ENCODE data around the gene KCNJ13. TPM values are rescaled to one million over a fixed set of nuclear protein-coding genes. Genes with fewer than 3 reads are reported as not detected.

Gene KCNJ13
- total RNA-seq, result not detected

DNA sequence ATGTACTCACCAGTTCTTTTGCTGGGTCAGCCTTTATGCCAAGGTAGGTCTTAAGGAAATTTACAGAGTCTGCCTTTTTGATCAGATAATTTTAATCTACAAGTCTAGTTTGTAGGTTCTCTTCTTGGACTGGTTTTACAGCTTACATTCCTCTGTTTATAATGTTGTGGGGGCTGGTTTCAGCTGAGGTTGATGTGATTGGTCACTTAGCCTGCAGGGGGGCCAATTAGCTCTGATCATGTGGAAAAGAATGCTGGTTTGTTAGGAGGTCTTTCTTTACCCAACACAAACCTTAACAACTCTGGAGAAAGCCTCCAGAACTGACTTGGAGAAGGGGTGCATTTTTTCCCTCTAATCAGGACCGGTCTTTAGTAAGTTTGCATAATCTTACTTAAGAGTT lies at the start of gene KCNJ13:
TSS of gene KCNJ13 (minus strand) at position 131 of the 400 bp plus-strand sequence. CDS start 5,203 bp downstream, outside the sequence.
- peaks cover 0 to 10% (median 4%) of the 10 kb centered on the region in 3 donors for H3K36me3 ChIP-seq (ENCODE audit: control insufficient read depth in 3 of 3, insufficient read depth in 3 of 3, low read length in 3 of 3)
- H3K4me1 ChIP-seq (ENCODE audit: control insufficient read depth in 3 of 3, insufficient read depth in 3 of 3, low read length in 3 of 3), result peaks cover 0 to 6% (median 0%) of the 10 kb centered on the region in 3 donors
- H3K9ac ChIP-seq (ENCODE audit: low read depth in 1 of 3, low read length in 3 of 3), result no peak within 1 kb of the TSS
- H3K4me3 ChIP-seq (ENCODE audit: low read length in 3 of 3), result no peak within 1 kb of the TSS
- H3K27me3 ChIP-seq (ENCODE audit: control insufficient read depth in 3 of 3, insufficient read depth in 3 of 3, low read length in 3 of 3), result no peaks in the 10 kb centered on the region
- H3K27ac ChIP-seq (ENCODE audit: low read depth, low read length), result no peak within 1 kb of the TSS
- no peaks in the 10 kb centered on the region for H3K9me3 ChIP-seq (ENCODE audit: control insufficient read depth in 3 of 3, low read length in 3 of 3)

DNA sequence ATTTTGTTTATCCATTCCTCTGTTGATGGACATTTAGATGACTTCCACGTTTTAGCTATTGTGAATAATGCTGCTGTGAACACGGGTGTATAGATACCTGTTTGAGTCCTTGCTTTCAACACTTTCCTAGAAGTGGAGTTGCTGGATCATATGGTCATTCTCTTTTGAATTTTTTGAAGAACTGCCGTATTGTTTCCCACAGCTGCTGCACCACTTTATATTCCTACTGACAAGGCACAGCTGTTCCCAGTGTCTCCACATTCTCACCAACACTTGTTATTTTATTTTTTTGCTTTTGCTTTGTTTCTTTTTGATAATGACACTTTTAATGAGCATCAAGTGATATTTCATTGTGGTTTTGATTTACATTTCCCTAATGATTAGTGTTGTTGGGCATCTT lies 41.4 kb upstream of the KCNJ13 start:
- no peaks in the 10 kb centered on the region for H3K4me1 ChIP-seq (ENCODE audit: control insufficient read depth in 3 of 3, insufficient read depth in 3 of 3, low read length in 3 of 3)
- no peaks in the 10 kb centered on the region for H3K27me3 ChIP-seq (ENCODE audit: control insufficient read depth in 3 of 3, insufficient read depth in 3 of 3, low read length in 3 of 3)
- no peaks in the 10 kb centered on the region for H3K9me3 ChIP-seq (ENCODE audit: control insufficient read depth in 3 of 3, low read length in 3 of 3)
- H3K9ac ChIP-seq (ENCODE audit: low read depth in 1 of 3, low read length in 3 of 3), result no peak overlapping the region
- no peak overlapping the region for H3K27ac ChIP-seq (ENCODE audit: low read depth, low read length)
- peaks cover 23 to 55% (median 55%) of the 10 kb centered on the region in 3 donors for H3K36me3 ChIP-seq (ENCODE audit: control insufficient read depth in 3 of 3, insufficient read depth in 3 of 3, low read length in 3 of 3)
- no peak overlapping the region for H3K4me3 ChIP-seq (ENCODE audit: low read length in 3 of 3)

DNA sequence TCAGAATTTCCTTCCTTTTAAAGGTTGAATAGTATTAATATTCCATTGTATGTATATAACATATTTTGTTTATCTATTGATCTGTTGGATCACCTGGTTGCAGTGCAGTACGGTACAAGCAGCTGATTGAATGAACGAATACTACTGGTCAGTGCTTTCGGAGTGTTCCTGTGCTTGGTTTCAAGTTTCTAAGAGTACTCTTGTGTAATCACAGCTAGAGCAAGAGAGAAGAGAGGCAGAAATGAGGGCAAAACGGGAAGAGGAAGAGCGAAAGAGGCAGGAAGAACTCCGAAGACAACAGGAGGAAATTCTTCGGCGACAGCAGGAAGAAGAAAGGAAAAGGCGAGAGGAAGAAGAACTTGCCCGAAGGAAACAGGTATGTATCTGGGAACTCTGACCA lies 40.3 kb upstream of the KCNJ13 start:
- H3K9ac ChIP-seq (ENCODE audit: low read depth in 1 of 3, low read length in 3 of 3), result no peak overlapping the region
- H3K27me3 ChIP-seq (ENCODE audit: control insufficient read depth in 3 of 3, insufficient read depth in 3 of 3, low read length in 3 of 3), result no peaks in the 10 kb centered on the region
- no peak overlapping the region for H3K4me3 ChIP-seq (ENCODE audit: low read length in 3 of 3)
- peaks cover 23 to 61% (median 61%) of the 10 kb centered on the region in 3 donors for H3K36me3 ChIP-seq (ENCODE audit: control insufficient read depth in 3 of 3, insufficient read depth in 3 of 3, low read length in 3 of 3)
- no peaks in the 10 kb centered on the region for H3K9me3 ChIP-seq (ENCODE audit: control insufficient read depth in 3 of 3, low read length in 3 of 3)
- H3K27ac ChIP-seq (ENCODE audit: low read depth, low read length), result no peak overlapping the region
- no peaks in the 10 kb centered on the region for H3K4me1 ChIP-seq (ENCODE audit: control insufficient read depth in 3 of 3, insufficient read depth in 3 of 3, low read length in 3 of 3)

DNA sequence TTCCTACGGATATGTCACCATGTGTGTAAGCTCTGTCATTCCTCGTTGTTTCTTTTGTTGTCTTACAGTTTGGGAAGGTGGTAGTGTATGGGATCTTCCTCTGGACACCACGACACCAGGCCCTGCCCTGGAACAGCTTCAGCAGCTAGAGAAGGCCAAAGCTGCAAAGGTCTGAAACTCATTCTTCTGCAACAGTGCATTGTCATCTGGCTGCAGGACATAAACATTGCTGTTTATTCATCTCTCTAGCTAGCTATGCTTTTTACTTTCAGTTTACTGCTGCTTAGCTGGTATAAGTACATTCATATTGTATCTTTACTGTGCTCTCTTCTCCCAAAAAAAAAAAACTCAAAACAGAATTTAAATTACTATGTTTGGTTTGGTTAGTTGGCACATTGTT lies 39.2 kb upstream of the KCNJ13 start:
- H3K36me3 ChIP-seq (ENCODE audit: control insufficient read depth in 3 of 3, insufficient read depth in 3 of 3, low read length in 3 of 3), result peaks cover 21 to 67% (median 60%) of the 10 kb centered on the region in 3 donors
- H3K27me3 ChIP-seq (ENCODE audit: control insufficient read depth in 3 of 3, insufficient read depth in 3 of 3, low read length in 3 of 3), result no peaks in the 10 kb centered on the region
- H3K4me3 ChIP-seq (ENCODE audit: low read length in 3 of 3), result no peak overlapping the region
- no peak overlapping the region for H3K27ac ChIP-seq (ENCODE audit: low read depth, low read length)
- no peaks in the 10 kb centered on the region for H3K4me1 ChIP-seq (ENCODE audit: control insufficient read depth in 3 of 3, insufficient read depth in 3 of 3, low read length in 3 of 3)
- no peak overlapping the region for H3K9ac ChIP-seq (ENCODE audit: low read depth in 1 of 3, low read length in 3 of 3)
- H3K9me3 ChIP-seq (ENCODE audit: control insufficient read depth in 3 of 3, low read length in 3 of 3), result no peaks in the 10 kb centered on the region

DNA sequence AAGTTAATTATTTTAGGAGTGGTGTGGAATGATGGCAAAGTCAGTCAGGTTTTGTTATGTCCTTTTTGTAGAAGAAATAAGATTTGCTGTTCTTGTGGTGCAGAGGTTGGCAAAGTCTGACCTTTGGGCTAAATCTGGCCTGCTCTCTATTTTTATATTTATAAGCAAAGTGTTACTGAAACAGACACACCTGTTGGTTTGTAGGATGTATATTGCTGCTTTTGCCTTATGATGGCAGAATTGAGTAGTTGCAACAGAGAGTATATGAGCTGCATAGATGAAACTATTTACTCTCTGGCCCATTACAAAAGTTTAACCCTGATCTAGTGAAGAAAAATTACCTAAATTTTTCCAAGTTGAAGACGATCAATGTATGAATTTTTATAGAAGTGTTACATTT lies 34.1 kb upstream of the KCNJ13 start:
- Histone ChIP-seq H3K9ac (ENCODE audit: low read depth in 1 of 3, low read length in 3 of 3) (no peak overlapping the region), H3K36me3 (ENCODE audit: control insufficient read depth in 3 of 3, insufficient read depth in 3 of 3, low read length in 3 of 3) (peaks cover 25 to 49% (median 47%) of the 10 kb centered on the region in 3 donors), H3K27me3 (ENCODE audit: control insufficient read depth in 3 of 3, insufficient read depth in 3 of 3, low read length in 3 of 3) (no peaks in the 10 kb centered on the region), H3K4me3 (ENCODE audit: low read length in 3 of 3) (no peak overlapping the region), H3K27ac (ENCODE audit: low read depth, low read length) (peak overlapping the region; percentile 65), H3K9me3 (ENCODE audit: control insufficient read depth in 3 of 3, low read length in 3 of 3) (no peaks in the 10 kb centered on the region), H3K4me1 (ENCODE audit: control insufficient read depth in 3 of 3, insufficient read depth in 3 of 3, low read length in 3 of 3) (peaks cover 5 to 8% (median 7%) of the 10 kb centered on the region in 3 donors)

DNA sequence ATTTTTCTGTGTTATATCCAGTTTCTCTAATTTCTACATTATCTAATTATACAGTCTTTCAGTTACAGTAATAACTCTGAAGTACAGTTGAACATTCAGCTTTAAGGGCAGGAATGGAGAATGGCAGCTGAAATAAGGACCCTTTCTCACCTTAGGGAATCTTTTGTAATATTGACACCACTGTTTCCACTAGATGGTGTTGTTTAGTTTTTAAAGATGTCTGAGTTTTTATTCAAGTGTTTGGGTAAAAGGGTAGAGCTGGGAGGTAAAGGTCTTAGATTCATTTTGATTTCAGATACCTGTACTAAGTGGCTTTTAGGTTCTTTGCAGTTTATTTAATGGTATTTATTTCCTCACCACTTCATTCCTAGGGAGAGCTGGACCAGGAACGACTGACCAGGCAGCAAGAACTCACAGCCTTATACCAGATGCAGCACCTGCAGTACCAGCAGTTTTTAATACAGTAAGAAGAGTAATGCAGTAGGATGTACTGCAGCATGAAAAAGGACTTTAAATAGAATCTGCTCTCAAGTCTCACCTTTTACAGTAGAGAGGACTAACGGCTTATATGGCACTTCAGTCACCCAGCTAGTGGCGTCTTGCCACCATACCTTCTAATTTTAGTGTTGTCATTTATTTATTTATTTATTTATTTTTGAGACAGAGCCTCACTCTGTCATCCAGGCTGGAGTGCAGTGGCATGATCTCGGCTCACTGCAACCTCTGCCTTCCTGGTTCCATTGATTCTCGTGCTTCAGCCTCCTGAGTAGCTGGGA lies 33.2 kb upstream of the KCNJ13 start:
- peaks cover 5 to 8% (median 7%) of the 10 kb centered on the region in 3 donors for H3K4me1 ChIP-seq (ENCODE audit: control insufficient read depth in 3 of 3, insufficient read depth in 3 of 3, low read length in 3 of 3)
- H3K27me3 ChIP-seq (ENCODE audit: control insufficient read depth in 3 of 3, insufficient read depth in 3 of 3, low read length in 3 of 3), result no peaks in the 10 kb centered on the region
- H3K36me3 ChIP-seq (ENCODE audit: control insufficient read depth in 3 of 3, insufficient read depth in 3 of 3, low read length in 3 of 3), result peaks cover 22 to 41% (median 41%) of the 10 kb centered on the region in 3 donors
- H3K4me3 ChIP-seq (ENCODE audit: low read length in 3 of 3), result no peak overlapping the region
- peak overlapping the region; percentile 65 for H3K27ac ChIP-seq (ENCODE audit: low read depth, low read length)
- peak overlapping the region in 2 of 3 donors; percentile 9 to 35 for H3K9ac ChIP-seq (ENCODE audit: low read depth in 1 of 3, low read length in 3 of 3)
- no peaks in the 10 kb centered on the region for H3K9me3 ChIP-seq (ENCODE audit: control insufficient read depth in 3 of 3, low read length in 3 of 3)

DNA sequence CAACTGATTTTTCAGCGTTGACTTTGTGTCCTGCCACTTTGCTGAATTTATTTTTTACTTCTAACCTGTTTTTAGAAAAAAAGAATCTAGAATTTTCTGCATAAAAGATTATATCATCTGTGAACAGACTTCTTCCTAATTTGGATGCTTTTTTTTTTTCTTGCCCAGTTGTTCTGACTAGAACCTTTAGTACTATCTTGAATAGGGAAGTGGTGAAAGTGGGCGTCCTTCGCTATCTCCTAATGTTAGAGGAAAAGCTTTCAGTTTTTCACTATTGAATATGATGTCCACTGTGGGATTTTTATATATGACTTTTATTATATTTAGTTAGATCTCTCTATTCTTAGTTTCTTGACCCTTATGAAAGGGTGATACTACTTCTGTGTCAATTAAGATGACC lies 25.7 kb upstream of the KCNJ13 start:
- no peak overlapping the region for H3K27ac ChIP-seq (ENCODE audit: low read depth, low read length)
- H3K27me3 ChIP-seq (ENCODE audit: control insufficient read depth in 3 of 3, insufficient read depth in 3 of 3, low read length in 3 of 3), result no peaks in the 10 kb centered on the region
- H3K4me3 ChIP-seq (ENCODE audit: low read length in 3 of 3), result no peak overlapping the region
- H3K4me1 ChIP-seq (ENCODE audit: control insufficient read depth in 3 of 3, insufficient read depth in 3 of 3, low read length in 3 of 3), result no peaks in the 10 kb centered on the region
- no peak overlapping the region for H3K9ac ChIP-seq (ENCODE audit: low read depth in 1 of 3, low read length in 3 of 3)
- peaks cover 6 to 22% (median 20%) of the 10 kb centered on the region in 3 donors for H3K36me3 ChIP-seq (ENCODE audit: control insufficient read depth in 3 of 3, insufficient read depth in 3 of 3, low read length in 3 of 3)
- no peaks in the 10 kb centered on the region for H3K9me3 ChIP-seq (ENCODE audit: control insufficient read depth in 3 of 3, low read length in 3 of 3)

DNA sequence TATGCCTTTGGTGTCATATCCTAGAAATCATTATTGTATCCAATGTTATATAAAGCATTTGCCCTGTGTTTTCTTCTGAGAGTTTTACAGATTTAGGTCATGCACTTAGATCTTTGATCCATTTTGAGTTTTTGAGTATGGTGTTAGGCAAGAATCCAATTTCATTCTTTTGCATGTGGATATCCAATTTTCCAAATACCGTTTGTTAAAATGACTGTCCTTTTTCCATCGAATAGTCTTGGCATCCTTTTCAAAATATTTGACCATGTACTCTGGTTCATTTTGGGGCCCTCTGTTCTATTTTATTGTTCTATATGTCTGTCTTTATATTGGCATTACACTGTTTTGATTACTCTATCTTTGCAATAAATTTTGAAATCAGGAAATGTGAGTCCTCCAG lies 23.8 kb upstream of the KCNJ13 start:
- peaks cover 13 to 29% (median 23%) of the 10 kb centered on the region in 3 donors for H3K36me3 ChIP-seq (ENCODE audit: control insufficient read depth in 3 of 3, insufficient read depth in 3 of 3, low read length in 3 of 3)
- H3K27ac ChIP-seq (ENCODE audit: low read depth, low read length), result no peak overlapping the region
- no peaks in the 10 kb centered on the region for H3K27me3 ChIP-seq (ENCODE audit: control insufficient read depth in 3 of 3, insufficient read depth in 3 of 3, low read length in 3 of 3)
- H3K9ac ChIP-seq (ENCODE audit: low read depth in 1 of 3, low read length in 3 of 3), result no peak overlapping the region
- no peaks in the 10 kb centered on the region for H3K4me1 ChIP-seq (ENCODE audit: control insufficient read depth in 3 of 3, insufficient read depth in 3 of 3, low read length in 3 of 3)
- H3K4me3 ChIP-seq (ENCODE audit: low read length in 3 of 3), result no peak overlapping the region
- no peaks in the 10 kb centered on the region for H3K9me3 ChIP-seq (ENCODE audit: control insufficient read depth in 3 of 3, low read length in 3 of 3)

DNA sequence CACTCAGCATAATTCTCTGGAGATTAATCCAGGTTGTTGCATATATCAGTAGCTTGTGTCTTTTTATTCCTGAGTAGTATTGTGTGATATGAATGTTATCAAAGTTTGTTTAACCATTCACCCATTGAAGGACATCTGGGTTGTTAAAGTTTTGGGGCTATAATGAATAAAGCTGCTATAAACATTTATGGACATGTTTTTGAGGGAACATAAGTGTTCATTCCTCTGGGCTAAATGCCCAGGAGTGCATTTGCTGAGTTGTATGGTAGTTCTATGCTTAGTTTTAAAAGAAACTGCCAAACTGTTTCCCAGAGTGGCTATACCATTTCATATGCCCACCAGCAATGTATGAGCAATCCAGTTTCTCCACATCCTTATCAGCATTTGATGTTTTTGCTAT lies 21.8 kb upstream of the KCNJ13 start:
- H3K4me3 ChIP-seq (ENCODE audit: low read length in 3 of 3), result no peak overlapping the region
- no peaks in the 10 kb centered on the region for H3K4me1 ChIP-seq (ENCODE audit: control insufficient read depth in 3 of 3, insufficient read depth in 3 of 3, low read length in 3 of 3)
- peaks cover 24 to 48% (median 41%) of the 10 kb centered on the region in 3 donors for H3K36me3 ChIP-seq (ENCODE audit: control insufficient read depth in 3 of 3, insufficient read depth in 3 of 3, low read length in 3 of 3)
- H3K27ac ChIP-seq (ENCODE audit: low read depth, low read length), result no peak overlapping the region
- no peaks in the 10 kb centered on the region for H3K27me3 ChIP-seq (ENCODE audit: control insufficient read depth in 3 of 3, insufficient read depth in 3 of 3, low read length in 3 of 3)
- no peaks in the 10 kb centered on the region for H3K9me3 ChIP-seq (ENCODE audit: control insufficient read depth in 3 of 3, low read length in 3 of 3)
- no peak overlapping the region for H3K9ac ChIP-seq (ENCODE audit: low read depth in 1 of 3, low read length in 3 of 3)

DNA sequence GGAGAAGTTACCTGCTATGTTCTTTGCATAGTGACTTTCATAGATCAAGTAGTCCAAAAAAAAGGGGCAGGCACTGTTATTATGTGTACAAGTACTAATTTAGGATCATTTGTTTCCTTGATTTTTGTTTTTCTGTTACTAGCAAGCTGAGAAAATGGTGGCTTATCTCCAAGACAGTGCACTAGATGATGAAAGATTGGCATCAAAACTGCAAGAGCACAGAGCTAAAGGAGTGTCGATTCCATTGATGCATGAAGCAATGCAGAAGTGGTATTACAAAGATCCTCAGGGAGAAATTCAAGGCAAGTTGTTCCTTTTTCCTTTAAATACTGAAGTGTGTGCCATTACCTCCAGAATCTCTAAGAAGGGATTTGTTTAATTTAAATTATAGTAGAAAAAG lies 19.6 kb upstream of the KCNJ13 start:
- H3K27me3 ChIP-seq (ENCODE audit: control insufficient read depth in 3 of 3, insufficient read depth in 3 of 3, low read length in 3 of 3), result no peaks in the 10 kb centered on the region
- H3K4me1 ChIP-seq (ENCODE audit: control insufficient read depth in 3 of 3, insufficient read depth in 3 of 3, low read length in 3 of 3), result no peaks in the 10 kb centered on the region
- H3K9ac ChIP-seq (ENCODE audit: low read depth in 1 of 3, low read length in 3 of 3), result no peak overlapping the region
- H3K4me3 ChIP-seq (ENCODE audit: low read length in 3 of 3), result no peak overlapping the region
- H3K27ac ChIP-seq (ENCODE audit: low read depth, low read length), result no peak overlapping the region
- no peaks in the 10 kb centered on the region for H3K9me3 ChIP-seq (ENCODE audit: control insufficient read depth in 3 of 3, low read length in 3 of 3)
- H3K36me3 ChIP-seq (ENCODE audit: control insufficient read depth in 3 of 3, insufficient read depth in 3 of 3, low read length in 3 of 3), result peaks cover 34 to 68% (median 59%) of the 10 kb centered on the region in 3 donors

Measured in skeletal muscle tissue (tissue), 4 donors.